Stimulated activated CD4-positive, alpha-beta T cell treated with anti-CD3 and anti-CD28 coated beads, Interleukin-4, amount 100 ng/mL, for 24 hours (primary cell): ENCODE data around the gene TM2D1.
"Not testable (repeated sequence)": the region's sequence is repeated elsewhere in the genome, so short reads cannot be mapped to it uniquely, and the experiment has no call there.

Source experiments
- DNase-seq: peaks from one replicate; pipeline ENCODE4 v3.0.0-alpha.2; 2020

Gene TM2D1

GRCh38 chr1:61711969-61712368 lies 13.0 kb downstream of the TM2D1 start:
- DNase-seq: no peak

- DNase-seq: not testable (repeated sequence)
These were observed 13.7 kb downstream of the TM2D1 start for GRCh38 chr1:61711257-61711656.

- no peak for DNase-seq
These were observed 15.0 kb downstream of the TM2D1 start for GRCh38 chr1:61709908-61710289.

GRCh38 chr1:61708953-61709907 lies 15.7 kb downstream of the TM2D1 start:
- no peak for DNase-seq

GRCh38 chr1:61699911-61700851 lies 24.8 kb downstream of the TM2D1 start:
- no peak for DNase-seq

GRCh38 chr1:61692155-61692800 lies 32.7 kb downstream of the TM2D1 start:
- DNase-seq: no peak

GRCh38 chr1:61687901-61688300 lies 37.0 kb downstream of the TM2D1 start:
- DNase-seq: no peak

GRCh38 chr1:61682891-61683290 lies 42.0 kb downstream of the TM2D1 start:
- DNase-seq: no peak

GRCh38 chr1:61680500-61680899 lies 44.4 kb downstream of the TM2D1 start:
- no peak for DNase-seq

- not testable (repeated sequence) for DNase-seq
These were observed 48.1 kb downstream of the TM2D1 start for GRCh38 chr1:61676881-61677280.

GRCh38 chr1:61674221-61674620 lies 50.7 kb downstream of the TM2D1 start:
- no peak for DNase-seq

GRCh38 chr1:61672376-61672775 lies 52.6 kb downstream of the TM2D1 start:
- no peak for DNase-seq

GRCh38 chr1:61670445-61670844 lies 54.5 kb downstream of the TM2D1 start:
- no peak for DNase-seq

GRCh38 chr1:61670016-61670415 lies 54.9 kb downstream of the TM2D1 start:
- no peak for DNase-seq

- no peak for DNase-seq
These were observed 65.9 kb downstream of the TM2D1 start for GRCh38 chr1:61659061-61659460.

- no peak for DNase-seq
These were observed 69.5 kb downstream of the TM2D1 start for GRCh38 chr1:61655453-61655852.

- DNase-seq: no peak
These were observed 70.9 kb downstream of the TM2D1 start for GRCh38 chr1:61654067-61654466.

GRCh38 chr1:61648983-61649742 lies 75.8 kb downstream of the TM2D1 start:
- no peak for DNase-seq

GRCh38 chr1:61647142-61647541 lies 77.8 kb downstream of the TM2D1 start:
- DNase-seq: no peak

GRCh38 chr1:61645476-61645875 lies 79.5 kb downstream of the TM2D1 start:
- DNase-seq: no peak

GRCh38 chr1:61644303-61644702 lies 80.6 kb downstream of the TM2D1 start:
- no peak for DNase-seq
